ENCODE measurements around the gene CRBN.

The CRBN gene

GRCh38 chr3:3179407-3180094, at the start of gene CRBN:
CRBN (minus strand) TSS chr3:3179691; CDS start chr3:3179687, 4 bp downstream.
- peaks cover 21% of the 10 kb centered on the region for H3K36me3 ChIP-seq (ENCODE audit: low read depth)
- peaks cover 7% of the 10 kb centered on the region for H3K4me1 ChIP-seq (ENCODE audit: insufficient read depth, poor library complexity, severe bottlenecking)
- no peaks in the 10 kb centered on the region for H3K27me3 ChIP-seq (ENCODE audit: insufficient read depth, poor library complexity, severe bottlenecking)
- DNase-seq (ENCODE audit: low spot score) (peak; percentile 83), ATAC-seq (ENCODE audit: low read depth) (peak; percentile 97)
- H3K27ac ChIP-seq (ENCODE audit: poor library complexity, severe bottlenecking), result no peak within 1 kb of the TSS
- H3K4me3 ChIP-seq (ENCODE audit: severe bottlenecking), result peak within 1 kb of the TSS; percentile 96
- TF ChIP-seq CTCF (IDR thresholded peaks at IDR 0.05; ENCODE audit: poor library complexity, severe bottlenecking), result peak; percentile 98
- no peaks in the 10 kb centered on the region for H3K9me3 ChIP-seq (ENCODE audit: severe bottlenecking)

- DNase-seq (ENCODE audit: low spot score) (no peak), ATAC-seq (ENCODE audit: low read depth) (no peak)
Observed at GRCh38 chr3:3227640-3228039, 48.1 kb upstream of the CRBN start.

DNA sequence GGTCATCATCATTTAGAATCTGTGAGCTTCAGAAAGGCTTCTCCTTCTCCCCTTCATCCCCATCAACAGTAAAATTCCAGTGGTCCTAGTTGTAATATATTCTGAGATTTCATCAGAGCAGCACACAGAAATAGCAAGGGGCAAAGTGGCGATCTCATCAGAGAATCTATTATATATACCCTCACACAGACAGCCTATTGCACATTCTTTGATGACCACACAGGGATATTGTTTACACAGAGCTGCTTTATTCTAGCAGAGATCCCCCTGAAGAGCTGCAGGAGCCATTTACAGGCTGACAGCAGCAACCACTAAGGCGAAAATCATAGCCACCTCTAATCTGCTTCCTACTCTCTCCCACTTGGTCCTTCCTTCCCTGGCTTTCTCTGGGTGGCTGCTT, 42.0 kb upstream of the CRBN start:
- ATAC-seq (ENCODE audit: low read depth), result no peak
- Histone ChIP-seq H3K27ac (ENCODE audit: poor library complexity, severe bottlenecking) (no peak overlapping the region), H3K4me3 (ENCODE audit: severe bottlenecking) (no peak overlapping the region)

More at GRCh38 chr3:3227640-3228039, 48.1 kb upstream of the CRBN start:
- H3K4me3 ChIP-seq (ENCODE audit: severe bottlenecking), result no peak overlapping the region
- no peak for TF ChIP-seq CTCF (IDR thresholded peaks at IDR 0.05; ENCODE audit: poor library complexity, severe bottlenecking)
- no peaks in the 10 kb centered on the region for H3K27me3 ChIP-seq (ENCODE audit: insufficient read depth, poor library complexity, severe bottlenecking)
- H3K9me3 ChIP-seq (ENCODE audit: severe bottlenecking), result no peaks in the 10 kb centered on the region
- H3K27ac ChIP-seq (ENCODE audit: poor library complexity, severe bottlenecking), result no peak overlapping the region
- no peaks in the 10 kb centered on the region for H3K36me3 ChIP-seq (ENCODE audit: low read depth)
- no peaks in the 10 kb centered on the region for H3K4me1 ChIP-seq (ENCODE audit: insufficient read depth, poor library complexity, severe bottlenecking)

DNA sequence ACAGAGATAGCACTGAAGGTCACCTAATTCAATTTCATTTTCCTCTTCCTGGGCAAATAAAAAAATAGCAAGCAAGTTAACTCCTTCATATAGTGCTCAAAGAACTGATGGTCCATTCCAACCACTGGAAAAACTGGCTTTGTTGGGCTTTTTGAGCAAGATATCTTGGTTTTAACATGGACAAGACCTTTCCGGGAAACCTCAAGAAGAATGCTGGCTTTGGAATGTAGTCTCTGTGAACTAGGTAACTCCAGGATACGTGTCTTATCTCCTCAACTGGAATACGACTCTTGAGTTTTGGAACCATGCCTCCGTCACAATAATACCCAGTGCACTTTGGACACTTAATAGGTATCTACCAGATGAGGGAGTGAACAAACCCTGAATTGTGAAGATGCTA, 36.9 kb upstream of the CRBN start:
- H3K9me3 ChIP-seq (ENCODE audit: severe bottlenecking), result no peaks in the 10 kb centered on the region
- H3K36me3 ChIP-seq (ENCODE audit: low read depth), result no peaks in the 10 kb centered on the region
- H3K27ac ChIP-seq (ENCODE audit: poor library complexity, severe bottlenecking), result no peak overlapping the region
- no peaks in the 10 kb centered on the region for H3K27me3 ChIP-seq (ENCODE audit: insufficient read depth, poor library complexity, severe bottlenecking)
- ATAC-seq (ENCODE audit: low read depth), result no peak
- no peak overlapping the region for H3K4me3 ChIP-seq (ENCODE audit: severe bottlenecking)
- TF ChIP-seq CTCF (IDR thresholded peaks at IDR 0.05; ENCODE audit: poor library complexity, severe bottlenecking), result no peak
- H3K4me1 ChIP-seq (ENCODE audit: insufficient read depth, poor library complexity, severe bottlenecking), result no peaks in the 10 kb centered on the region
- no peak for DNase-seq (ENCODE audit: low spot score)

More for the DNA sequence above, 42.0 kb upstream of the CRBN start:
- no peaks in the 10 kb centered on the region for H3K9me3 ChIP-seq (ENCODE audit: severe bottlenecking)
- no peak for DNase-seq (ENCODE audit: low spot score)
- H3K27me3 ChIP-seq (ENCODE audit: insufficient read depth, poor library complexity, severe bottlenecking), result no peaks in the 10 kb centered on the region
- no peaks in the 10 kb centered on the region for H3K36me3 ChIP-seq (ENCODE audit: low read depth)
- TF ChIP-seq CTCF (IDR thresholded peaks at IDR 0.05; ENCODE audit: poor library complexity, severe bottlenecking), result no peak
- no peaks in the 10 kb centered on the region for H3K4me1 ChIP-seq (ENCODE audit: insufficient read depth, poor library complexity, severe bottlenecking)

DNA sequence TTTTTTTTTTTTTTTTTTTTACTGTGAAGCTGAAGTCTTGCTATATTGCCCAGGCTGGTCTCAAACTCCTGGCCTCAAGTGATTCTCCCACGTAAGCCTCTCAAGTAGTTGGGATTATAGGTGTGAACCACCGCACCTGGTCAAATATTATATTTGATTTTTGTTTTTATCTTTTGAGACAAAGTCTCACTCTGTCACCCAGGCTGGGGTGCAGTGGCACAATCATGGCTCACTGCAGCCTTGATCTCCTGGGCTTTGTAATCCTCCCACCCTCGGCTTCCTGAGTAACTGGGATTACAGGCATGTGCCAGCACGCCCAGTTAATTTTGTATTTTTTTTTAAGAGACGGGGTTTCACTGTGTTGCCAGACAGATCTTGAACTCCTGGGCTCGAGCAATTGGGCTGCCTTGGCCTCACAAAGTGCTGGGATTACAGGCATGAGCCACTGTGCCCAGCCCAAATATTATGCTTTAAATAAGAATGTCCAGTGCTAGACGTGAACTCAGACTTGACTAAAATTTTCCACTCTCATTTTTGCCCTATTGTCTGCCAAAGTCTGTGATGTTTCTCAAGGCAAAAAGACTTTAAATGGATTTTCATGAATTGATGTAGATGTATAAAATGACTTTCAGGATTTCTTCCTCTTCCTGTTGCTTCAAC, 33.4 kb upstream of the CRBN start:
- TF ChIP-seq CTCF (IDR thresholded peaks at IDR 0.05; ENCODE audit: poor library complexity, severe bottlenecking), result no peak
- no peaks in the 10 kb centered on the region for H3K4me1 ChIP-seq (ENCODE audit: insufficient read depth, poor library complexity, severe bottlenecking)
- no peak overlapping the region for H3K4me3 ChIP-seq (ENCODE audit: severe bottlenecking)
- ATAC-seq (ENCODE audit: low read depth) (no peak), DNase-seq (ENCODE audit: low spot score) (no peak)
- H3K27me3 ChIP-seq (ENCODE audit: insufficient read depth, poor library complexity, severe bottlenecking), result no peaks in the 10 kb centered on the region
- no peaks in the 10 kb centered on the region for H3K36me3 ChIP-seq (ENCODE audit: low read depth)
- H3K9me3 ChIP-seq (ENCODE audit: severe bottlenecking), result no peaks in the 10 kb centered on the region
- H3K27ac ChIP-seq (ENCODE audit: poor library complexity, severe bottlenecking), result no peak overlapping the region
